ENCODE data around the gene DNAH17.

The DNAH17 gene

DNA sequence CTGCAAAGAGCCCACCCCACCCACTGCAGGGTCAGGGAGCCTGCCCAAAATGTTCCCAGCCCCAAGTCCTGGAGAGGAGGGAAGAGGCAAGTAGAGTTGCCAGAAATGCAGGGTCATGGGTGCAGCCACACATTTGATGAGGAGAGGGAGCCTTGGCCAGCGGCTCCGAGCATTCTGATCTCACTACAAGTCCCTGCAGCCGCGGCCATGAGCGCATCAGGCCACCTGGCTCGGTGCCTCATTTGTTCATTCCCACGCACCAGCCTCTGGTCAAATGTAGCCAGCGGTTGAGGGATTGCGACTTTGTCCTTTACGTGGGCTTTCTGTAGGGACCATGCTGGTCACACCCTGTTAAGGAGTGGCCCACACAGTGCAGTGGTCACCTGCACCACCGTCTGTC, 150.1 kb downstream of the DNAH17 start:
- no peak for DNase-seq

DNA sequence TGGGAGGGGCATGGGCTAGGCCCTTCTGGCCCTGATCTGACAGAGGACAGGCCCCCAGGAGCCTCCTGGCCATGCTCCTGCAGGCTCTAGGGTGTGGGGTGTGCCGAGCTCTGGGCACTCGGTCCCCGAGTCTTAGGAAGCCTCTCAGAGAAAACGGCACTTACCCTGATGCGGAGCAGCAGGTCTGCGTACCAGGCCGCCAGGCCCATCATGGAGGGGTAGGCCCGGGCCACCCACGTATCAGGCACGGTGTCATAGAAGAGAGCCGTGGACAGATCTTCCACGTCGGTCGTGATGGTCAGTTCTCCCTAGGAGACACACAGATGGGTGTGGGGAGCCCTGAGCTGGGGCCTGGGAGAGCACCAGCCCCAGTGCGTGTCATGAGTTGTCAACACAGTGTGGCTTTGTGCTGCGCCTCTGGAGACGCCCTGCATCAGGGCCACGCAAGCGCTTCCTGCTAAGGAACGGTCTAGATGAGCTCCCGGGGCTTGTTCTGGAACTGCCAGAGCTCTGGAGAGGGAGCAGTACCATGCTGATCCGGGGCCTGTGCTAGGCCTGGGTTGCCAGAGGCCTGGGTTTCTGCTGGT, 150.8 kb downstream of the DNAH17 start:
- DNase-seq, result no peak

DNA sequence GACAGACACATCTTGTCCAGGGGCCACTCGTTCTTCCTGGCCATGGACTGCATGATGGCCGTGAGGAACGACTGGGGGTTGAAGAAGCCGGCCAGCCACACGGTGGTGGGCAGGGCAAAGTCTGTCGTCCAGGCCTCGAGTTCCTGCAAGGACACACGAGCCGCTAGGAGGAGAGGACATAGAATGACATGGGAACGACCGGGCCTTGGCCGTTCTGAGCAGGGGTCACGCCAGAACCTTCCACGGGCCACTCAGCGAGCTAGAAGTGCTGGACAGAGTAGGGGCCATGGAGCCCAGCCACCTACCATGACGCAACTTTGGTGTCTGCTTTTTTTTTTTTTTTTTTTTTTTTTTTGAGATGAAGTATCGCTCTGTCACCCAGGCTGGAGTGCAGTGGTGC, 151.8 kb downstream of the DNAH17 start:
- DNase-seq, result no peak

DNA sequence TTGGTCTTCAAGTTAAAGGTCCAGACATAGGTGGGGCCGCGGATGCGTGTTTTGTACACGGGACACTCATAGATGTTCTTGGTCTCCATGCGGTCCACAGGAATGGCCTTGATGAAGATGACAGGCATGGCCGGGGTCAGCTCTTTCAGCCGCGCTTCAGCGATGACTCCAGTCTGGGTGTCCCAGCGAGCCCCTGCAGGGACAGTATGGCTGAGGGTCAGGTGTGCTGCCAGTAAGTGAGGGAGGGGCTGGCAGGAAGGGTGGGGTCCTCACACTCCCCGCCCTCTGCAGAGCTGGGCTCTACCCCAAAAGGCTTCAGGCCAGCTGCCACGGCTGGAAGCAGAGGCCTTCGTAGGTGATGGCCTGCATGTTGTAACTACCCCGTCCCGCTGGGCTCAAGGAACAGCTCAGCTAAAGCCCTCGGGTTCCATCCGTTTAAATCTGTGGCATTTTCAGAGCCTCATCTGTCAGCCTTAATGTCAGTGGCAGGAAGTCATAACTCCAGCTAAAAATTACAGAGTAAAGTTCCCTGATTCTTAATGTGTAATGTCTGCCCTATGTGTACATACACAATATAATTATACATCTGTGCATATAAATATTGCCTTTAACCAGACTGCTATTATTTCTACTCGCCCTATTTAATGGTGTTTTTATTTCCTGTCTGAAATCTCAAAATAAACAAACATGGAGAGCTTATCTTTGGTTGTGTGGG, 153.1 kb downstream of the DNAH17 start:
- no peak for DNase-seq

GRCh38 chr17:78422872-78423588, 154.2 kb downstream of the DNAH17 start:
- no peak for DNase-seq

DNA sequence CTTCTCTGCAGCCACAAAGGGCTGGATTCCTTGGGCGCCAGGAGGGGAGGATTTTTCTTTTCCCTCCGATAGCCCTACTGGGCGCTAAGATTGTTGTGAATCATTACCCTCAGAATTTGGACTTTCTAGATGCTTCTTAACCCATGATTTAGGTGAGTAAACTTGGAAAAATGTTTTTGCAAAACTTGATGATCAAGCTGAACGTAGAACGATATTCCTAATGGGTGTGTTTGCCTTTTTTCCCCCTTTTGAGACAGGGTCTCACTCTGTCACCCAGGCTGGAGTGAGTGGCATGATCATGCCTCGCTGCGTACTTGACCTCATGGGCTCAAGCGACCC, 155.0 kb downstream of the DNAH17 start:
- no peak for DNase-seq

GRCh38 chr17:78421534-78422266, 155.5 kb downstream of the DNAH17 start:
- DNase-seq, result peak; percentile 79

DNA sequence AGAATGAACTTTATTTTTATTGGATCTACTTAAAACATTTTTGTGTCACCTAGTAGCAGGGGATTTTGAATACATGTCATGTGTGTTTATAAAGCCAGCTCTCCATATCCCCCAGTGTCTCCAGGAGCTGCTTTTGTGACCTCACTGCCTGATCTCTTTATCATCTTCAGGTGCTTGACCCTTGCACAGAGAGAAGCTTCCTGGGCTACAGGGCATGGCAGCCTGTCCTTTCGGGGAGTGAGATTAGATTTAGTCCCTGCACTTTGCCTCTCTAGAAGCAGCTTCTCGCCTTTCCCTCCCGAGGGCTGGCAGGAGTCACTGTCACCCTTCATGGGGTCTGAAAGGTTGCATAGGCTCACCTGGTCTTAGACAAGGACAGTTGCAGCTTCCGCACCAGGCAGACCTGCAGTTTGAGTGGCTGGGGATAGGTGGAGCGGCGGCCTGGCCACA, 156.1 kb downstream of the DNAH17 start:
- DNase-seq, result no peak

DNA sequence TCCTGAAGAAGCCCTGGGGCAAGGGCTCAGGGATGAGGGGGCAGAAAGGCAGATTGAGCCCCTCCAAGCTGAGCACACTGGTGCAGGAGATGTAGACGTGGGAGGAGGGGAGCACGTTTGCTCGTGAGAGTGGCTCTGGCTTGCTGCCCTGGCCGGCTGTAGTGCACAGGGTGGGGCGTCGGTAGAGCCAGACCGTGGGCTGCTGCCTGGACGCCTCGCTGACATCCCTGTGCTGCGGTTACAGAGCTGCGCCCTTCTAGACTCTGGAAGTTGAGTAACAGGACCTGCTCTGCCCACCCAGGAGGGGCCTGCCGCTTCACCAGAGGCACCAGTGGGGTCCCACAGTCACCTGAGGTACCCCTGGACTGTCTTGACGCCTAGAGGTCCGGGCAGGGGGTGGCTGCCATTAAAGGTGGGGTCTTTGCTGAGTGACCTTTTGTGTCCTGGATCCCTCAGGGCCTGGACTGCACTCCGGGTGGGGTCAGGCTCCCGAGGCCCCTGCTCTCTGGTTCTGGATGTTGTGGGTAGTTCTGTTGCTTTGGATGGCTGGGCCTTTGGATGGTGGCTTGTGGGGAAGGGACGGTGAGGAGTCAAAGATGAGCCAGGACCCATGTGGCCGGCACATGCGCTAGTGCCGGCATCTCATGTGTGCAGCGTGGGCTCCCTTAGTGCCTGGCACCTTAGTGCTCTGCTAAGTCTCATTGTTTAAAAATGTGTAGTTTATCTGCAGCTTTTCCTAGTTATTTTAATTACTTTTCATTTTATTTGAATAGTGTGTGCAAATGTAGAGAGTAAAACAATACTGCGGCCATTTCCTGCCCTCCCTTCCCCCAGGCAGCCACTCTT, 157.0 kb downstream of the DNAH17 start:
- no peak for DNase-seq

DNA sequence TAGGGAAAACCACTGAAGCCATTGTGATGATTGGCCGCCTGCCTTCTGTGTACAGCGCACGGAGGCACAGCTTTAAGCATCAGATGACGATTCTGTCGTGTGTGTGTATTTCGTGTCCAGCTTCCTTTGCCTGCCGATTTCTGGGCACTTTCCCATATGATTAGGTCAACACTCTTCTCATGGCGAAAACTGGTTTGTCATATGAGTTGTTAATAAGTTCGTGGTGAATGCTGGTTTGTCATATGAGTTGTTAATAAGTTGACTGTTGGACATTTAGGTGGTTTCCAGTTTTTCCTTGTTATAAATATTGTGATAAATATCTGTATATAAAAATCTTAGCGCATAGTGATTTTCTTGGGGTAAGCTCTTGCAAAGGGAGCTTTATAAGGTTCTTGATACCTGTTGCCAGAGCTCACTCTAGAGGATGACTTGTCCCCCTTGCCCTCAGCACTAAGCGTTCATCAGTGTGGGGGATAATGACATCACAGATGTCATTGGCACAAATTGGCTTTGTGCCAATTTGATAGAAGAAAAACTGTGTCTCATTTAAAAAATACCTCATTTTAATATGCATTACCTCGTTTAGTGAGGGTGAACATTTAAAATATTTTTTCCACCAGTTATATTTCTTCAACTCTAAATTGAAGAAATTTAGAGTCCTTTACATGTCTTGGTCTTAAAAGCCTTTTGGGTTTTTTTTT, 158.7 kb downstream of the DNAH17 start:
- DNase-seq, result no peak

- DNase-seq, result no peak
These were observed 159.7 kb downstream of the DNAH17 start for GRCh38 chr17:78417531-78417909.

DNA sequence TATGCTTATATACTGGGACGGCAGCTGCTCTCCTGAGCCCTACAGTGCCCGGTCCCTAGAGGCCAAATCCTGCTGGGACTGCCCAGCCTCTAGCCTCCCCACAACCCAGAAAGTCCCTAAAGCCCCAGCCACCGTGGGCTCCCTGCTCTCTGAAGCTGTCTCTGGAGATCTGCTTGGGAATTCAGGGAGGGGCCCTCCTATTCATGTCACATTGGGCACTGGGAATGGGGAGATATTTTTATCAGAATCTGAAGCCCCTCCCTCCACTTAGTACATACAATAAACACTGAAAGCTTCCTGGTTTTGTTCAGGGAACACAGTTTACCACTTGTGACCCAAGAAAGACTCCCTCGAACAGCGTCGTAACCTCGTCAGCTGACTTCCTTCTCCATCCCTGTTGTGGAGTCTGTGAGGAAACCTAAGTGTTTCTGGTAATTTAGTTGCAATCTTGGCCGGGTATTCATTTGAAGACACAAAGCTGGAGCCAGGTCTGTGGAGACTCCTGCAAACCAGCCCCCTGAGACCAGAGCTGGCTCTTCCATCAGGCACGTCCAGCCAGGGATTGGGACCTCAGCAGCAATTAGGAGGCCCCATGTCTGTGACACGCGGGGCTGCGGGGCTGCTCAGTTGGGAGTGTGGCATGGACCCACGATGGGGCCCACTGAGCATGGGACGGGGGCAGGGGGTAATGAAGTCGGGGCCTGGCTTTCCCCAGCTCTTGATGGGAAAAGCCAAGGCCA, 160.2 kb downstream of the DNAH17 start:
- DNase-seq, result no peak

DNA sequence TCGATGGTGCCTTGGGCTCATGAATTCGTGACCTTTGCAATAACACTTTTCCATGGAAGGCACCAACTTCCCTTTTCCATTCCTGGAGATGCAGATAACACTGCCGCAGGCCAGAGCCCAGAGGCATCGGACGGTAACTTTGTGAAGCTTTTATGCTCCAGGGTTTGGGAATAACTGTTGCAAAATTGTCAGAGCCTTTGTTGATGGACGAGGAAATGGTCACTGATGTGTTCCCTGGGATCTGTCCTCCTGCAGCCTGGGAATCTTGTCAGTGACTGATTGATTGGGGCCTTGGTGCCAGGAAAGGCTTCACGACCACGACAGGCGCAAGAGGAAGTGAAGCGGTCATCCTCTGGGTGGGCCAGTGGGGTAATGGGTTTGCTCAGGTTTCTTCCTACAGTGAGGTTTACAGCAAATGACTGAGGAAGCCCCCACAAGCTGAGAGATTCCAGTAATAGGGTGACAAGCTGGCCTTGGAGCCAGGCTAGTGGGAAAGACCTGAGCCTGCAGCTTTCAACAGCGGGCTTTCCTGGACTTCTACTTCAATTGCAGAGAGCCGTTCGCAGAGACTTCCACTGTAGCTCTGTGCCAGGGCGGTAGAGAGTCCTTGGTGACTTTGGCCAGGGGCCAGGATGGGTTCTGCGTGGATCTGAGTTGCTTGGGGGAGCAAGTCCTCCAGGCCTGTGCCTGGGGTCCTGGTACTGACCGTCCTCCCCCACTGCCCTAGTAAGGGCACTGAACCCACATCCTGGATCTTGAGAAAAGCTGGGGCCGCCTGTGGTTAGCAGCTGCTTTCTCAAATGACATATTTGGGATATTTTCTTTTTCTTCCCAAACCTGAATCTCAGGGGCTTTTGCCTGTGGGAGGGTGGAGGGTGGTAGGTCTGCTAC, 161.1 kb downstream of the DNAH17 start:
- no peak for DNase-seq

- peak; percentile 61 for DNase-seq
These were observed 162.7 kb downstream of the DNAH17 start for GRCh38 chr17:78414178-78415162.

GRCh38 chr17:78412403-78412802, 164.8 kb downstream of the DNAH17 start:
- peak; percentile 48 for DNase-seq

- DNase-seq, result no peak
These were observed 165.8 kb downstream of the DNAH17 start for GRCh38 chr17:78411241-78411857.

- DNase-seq, result no peak
These were observed 167.8 kb downstream of the DNAH17 start for GRCh38 chr17:78409191-78409928.

Measured in stimulated activated CD4-positive, alpha-beta T cell treated with anti-CD3 and anti-CD28 coated beads, Interleukin-4, amount 100 ng/mL, for 24 hours (primary cell).